ENCODE measurements around the gene TMEM205. TPM values are rescaled to one million over a fixed set of nuclear protein-coding genes. Genes with fewer than 3 reads are reported as not detected.
A peak's percentile ranks its signal among the peaks of the same experiment; 100 is the strongest.

TMEM205 gene
- 1,000 to 10,000 TPM in 1 of 4 donors, 100 to 1,000 TPM in 3; 266 to 1,029 (median 650) TPM for total RNA-seq

DNA sequence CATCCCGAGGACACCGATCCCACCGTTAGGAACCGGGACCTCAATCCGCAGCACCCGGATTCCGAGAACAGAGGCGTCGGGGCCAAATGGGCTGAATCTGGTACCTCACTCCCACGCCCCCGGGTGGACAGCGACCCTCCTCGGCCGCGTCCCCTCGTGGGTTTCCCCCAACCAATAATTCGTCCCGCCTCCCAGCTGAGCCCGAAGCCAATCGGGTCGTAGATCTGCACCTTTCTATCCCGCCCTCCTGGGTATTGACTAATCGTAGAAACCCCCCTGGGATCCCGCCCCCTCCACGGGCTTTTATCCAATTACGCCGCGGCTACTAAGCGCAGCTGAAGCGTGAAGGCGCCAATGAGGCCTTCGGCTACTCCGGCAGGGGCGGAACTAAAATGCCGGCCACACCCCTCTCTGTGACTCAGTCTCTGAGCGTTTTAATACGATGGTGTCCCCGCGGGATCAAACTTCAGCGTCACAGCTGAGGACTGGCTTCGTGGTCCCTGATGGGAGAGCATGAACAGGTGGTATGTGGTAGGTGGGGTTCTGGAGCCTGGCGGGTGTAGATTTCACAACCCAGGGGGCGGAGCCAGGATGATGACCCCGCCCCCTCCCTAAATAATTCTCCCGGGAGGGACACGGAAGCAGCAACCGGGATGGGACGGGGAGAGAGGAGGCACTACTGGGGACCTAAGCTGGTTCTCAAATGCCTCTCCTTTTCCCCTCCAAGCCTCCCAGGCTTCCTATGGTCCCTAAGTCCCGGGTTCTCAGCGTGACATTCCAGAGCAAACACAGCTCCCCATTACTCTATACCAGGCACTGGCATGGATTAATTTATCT is at the start of gene TMEM205, which contains the start of gene CCDC159:
TSS of gene TMEM205 (minus strand) at position 165 of the 837 bp plus-strand sequence. CDS start 649 bp downstream, outside the sequence.
TSS of gene CCDC159 (plus strand) at position 416 of the 837 bp plus-strand sequence. CDS start at position 504, 88 bp downstream.
- peaks cover 17 to 28% of the 10 kb centered on the region in 2 donors for H3K4me1 ChIP-seq
- TF ChIP-seq CTCF (IDR thresholded peaks at IDR 0.05) (no peak), POLR2A (IDR thresholded peaks at IDR 0.05) (peak; percentile 27 to 74)
- 0 to 1% methylated on average over 30 to 44 of the region's 50 CpGs for WGBS, 2 donors
- peak within 1 kb of the TSS; percentile 32 to 52 (median 37) for H3K4me3 ChIP-seq (replicated peaks in 1 of 3)
- H3K27me3 ChIP-seq, result no peaks in the 10 kb centered on the region
- intact Hi-C loops (cut with DNase I), result loop anchor here (10.0 kb wide), 1 partner anchor 52 kb away; the partner anchor contains the start of gene TSPAN16
- peak; percentile 99 for DNase-seq
- no peaks in the 10 kb centered on the region for H3K36me3 ChIP-seq
- peak within 1 kb of the TSS; percentile 73 to 90 (median 87) for H3K27ac ChIP-seq
- H3K9me3 ChIP-seq, result no peaks in the 10 kb centered on the region

GRCh38 chr19:11390933-11391680 is 45.0 kb upstream of the TMEM205 start:
- no peak for DNase-seq
- no peak overlapping the region for H3K4me3 ChIP-seq (replicated peaks in 1 of 3)
- TF ChIP-seq CTCF (IDR thresholded peaks at IDR 0.05) (no peak), POLR2A (IDR thresholded peaks at IDR 0.05) (no peak)
- H3K36me3 ChIP-seq, result peaks cover 5 to 6% of the 10 kb centered on the region in 2 donors
- H3K9me3 ChIP-seq, result no peaks in the 10 kb centered on the region
- no peak overlapping the region for H3K27ac ChIP-seq
- intact Hi-C loops (cut with DNase I), result no loop called here
- H3K4me1 ChIP-seq, result no peaks in the 10 kb centered on the region
- 84 to 85% methylated on average over 4 of the region's 4 CpGs for WGBS, 2 donors
- no peaks in the 10 kb centered on the region for H3K27me3 ChIP-seq

DNA sequence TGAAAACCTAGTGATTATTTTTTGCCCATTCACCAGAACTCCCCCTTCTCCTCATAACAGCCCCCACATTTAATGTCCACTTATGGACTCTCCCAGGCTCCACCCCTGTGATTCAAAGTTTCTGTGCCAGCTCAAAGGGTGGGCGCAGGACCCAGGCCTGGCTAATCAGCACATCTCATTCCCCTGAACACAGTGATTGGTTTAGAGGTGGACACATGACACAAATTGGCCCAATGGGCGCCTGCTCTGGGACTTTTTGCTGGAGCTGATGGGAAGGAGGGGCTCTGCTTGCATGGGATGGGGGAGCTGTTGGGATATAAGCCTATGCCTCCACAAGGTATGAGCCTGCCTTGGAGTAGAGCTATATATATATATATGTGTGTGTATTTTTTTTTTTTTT is 44.3 kb upstream of the TMEM205 start:
- Histone ChIP-seq H3K27ac (no peak overlapping the region), H3K4me3 (replicated peaks in 1 of 3) (no peak overlapping the region), H3K36me3 (peaks cover 5 to 6% of the 10 kb centered on the region in 2 donors), H3K27me3 (no peaks in the 10 kb centered on the region), H3K4me1 (no peaks in the 10 kb centered on the region), H3K9me3 (no peaks in the 10 kb centered on the region)
- TF ChIP-seq CTCF (IDR thresholded peaks at IDR 0.05), result no peak
- TF ChIP-seq POLR2A (IDR thresholded peaks at IDR 0.05), result no peak
- WGBS, 2 donors, result 93 to 96% methylated on average over 2 of the region's 2 CpGs
- intact Hi-C loops (cut with DNase I), result no loop called here
- no peak for DNase-seq

GRCh38 chr19:11387162-11388034 is 41.3 kb upstream of the TMEM205 start:
- TF ChIP-seq CTCF (IDR thresholded peaks at IDR 0.05) (no peak), POLR2A (IDR thresholded peaks at IDR 0.05) (no peak)
- DNase-seq, result no peak
- H3K36me3 ChIP-seq, result no peaks in the 10 kb centered on the region
- intact Hi-C loops (cut with DNase I), result no loop called here
- H3K27me3 ChIP-seq, result no peaks in the 10 kb centered on the region
- H3K4me3 ChIP-seq (replicated peaks in 1 of 3), result no peak overlapping the region
- H3K4me1 ChIP-seq, result peaks cover 9 to 22% of the 10 kb centered on the region in 2 donors
- no peak overlapping the region for H3K27ac ChIP-seq
- 72 to 79% methylated on average over 19 of the region's 19 CpGs for WGBS, 2 donors
- no peaks in the 10 kb centered on the region for H3K9me3 ChIP-seq

Measured in thyroid gland (tissue), 4 donors.